ENCODE results near the gene S100A5. TPM values are rescaled to one million over a fixed set of nuclear protein-coding genes. Genes with fewer than 3 reads are reported as not detected.

S100A5 gene
- total RNA-seq, 1 donor from 2014 or later, result 0.47 TPM

DNA sequence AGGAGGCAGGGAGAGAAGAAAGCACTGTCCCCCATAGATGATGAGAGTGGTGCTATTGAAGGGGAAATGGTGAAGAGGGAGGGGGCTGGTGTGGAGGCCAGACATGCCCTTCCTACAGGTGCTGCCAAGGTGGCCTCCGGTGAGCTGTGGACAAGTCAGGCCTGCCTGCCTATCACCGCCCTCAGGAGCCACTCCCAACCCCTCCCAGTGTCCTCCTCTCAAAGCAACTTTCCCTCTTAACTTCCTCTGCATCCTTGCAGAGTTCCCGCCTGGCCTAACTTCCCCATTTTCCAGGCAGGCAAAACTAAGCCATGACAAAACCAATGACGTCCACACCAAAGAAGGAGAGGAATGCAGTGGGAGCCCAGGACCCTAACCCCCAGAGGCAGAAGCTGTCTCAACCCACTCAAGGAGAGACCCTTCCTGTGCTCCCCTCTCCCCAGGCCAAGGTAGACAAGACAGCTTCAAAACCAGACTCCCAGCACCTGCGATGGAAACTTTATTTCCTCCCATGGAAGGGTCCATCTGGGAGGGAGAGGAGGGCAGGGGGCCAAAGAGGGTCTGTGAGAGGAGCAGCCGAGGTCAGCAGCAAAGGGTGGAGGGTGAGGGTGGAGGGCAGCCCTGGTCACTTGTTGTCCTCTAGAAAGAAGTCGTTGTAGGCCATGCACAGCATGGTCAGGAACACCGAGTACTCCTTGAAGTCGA lies 3.9 kb downstream of the S100A5 start:
- no peak for DNase-seq (ENCODE audit: low spot score)
- Mint-ChIP-seq H3K4me3 (ENCODE audit: unreplicated experiment) (no peak overlapping the region), H3K27ac (ENCODE audit: unreplicated experiment) (no peak overlapping the region), H3K9me3 (ENCODE audit: low read depth) (no peaks in the 10 kb centered on the region), H3K36me3 (ENCODE audit: low read depth) (no peaks in the 10 kb centered on the region), H3K27me3 (ENCODE audit: low read depth) (no peaks in the 10 kb centered on the region), H3K4me1 (ENCODE audit: low read depth) (peaks cover 50% of the 10 kb centered on the region)
- TF ChIP-seq, protein P1, sequence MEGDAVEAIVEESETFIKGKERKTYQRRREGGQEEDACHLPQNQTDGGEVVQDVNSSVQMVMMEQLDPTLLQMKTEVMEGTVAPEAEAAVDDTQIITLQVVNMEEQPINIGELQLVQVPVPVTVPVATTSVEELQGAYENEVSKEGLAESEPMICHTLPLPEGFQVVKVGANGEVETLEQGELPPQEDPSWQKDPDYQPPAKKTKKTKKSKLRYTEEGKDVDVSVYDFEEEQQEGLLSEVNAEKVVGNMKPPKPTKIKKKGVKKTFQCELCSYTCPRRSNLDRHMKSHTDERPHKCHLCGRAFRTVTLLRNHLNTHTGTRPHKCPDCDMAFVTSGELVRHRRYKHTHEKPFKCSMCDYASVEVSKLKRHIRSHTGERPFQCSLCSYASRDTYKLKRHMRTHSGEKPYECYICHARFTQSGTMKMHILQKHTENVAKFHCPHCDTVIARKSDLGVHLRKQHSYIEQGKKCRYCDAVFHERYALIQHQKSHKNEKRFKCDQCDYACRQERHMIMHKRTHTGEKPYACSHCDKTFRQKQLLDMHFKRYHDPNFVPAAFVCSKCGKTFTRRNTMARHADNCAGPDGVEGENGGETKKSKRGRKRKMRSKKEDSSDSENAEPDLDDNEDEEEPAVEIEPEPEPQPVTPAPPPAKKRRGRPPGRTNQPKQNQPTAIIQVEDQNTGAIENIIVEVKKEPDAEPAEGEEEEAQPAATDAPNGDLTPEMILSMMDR (IDR thresholded peaks at IDR 0.05), result no peak

DNA sequence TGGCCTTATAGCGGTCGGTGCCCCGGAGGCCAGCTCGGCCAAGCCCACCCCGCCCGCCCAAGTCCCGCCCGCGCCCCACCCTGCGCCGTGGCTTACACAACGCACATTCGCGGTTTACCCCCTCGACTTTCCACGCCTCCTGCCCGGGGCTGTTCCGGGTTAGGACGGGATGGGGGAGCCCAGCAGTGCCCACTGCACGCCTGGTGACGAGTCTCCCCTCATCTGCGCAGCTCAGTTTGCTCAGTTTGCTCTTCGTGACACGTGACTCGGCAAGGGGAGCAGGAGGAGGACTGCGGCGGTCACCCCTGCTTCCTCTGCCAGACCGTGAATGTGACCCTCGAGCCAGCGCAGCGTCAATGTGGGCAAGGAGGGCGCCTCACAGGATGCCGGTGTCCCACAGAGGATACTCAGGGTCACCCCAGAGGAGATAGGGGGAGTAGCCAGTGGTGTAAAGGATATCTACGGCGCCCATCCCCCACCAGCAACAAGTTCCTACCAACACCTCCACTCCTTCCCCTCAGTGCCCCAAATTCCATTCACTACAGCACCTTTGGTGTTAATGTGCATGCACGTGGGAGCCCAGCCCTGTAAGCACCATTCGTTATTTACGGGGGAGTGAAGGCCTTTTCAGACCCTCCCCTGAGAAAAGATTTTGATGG lies 4.6 kb downstream of the S100A5 start:
- Mint-ChIP-seq H3K27ac (ENCODE audit: unreplicated experiment) (no peak overlapping the region), H3K9me3 (ENCODE audit: low read depth) (no peaks in the 10 kb centered on the region), H3K27me3 (ENCODE audit: low read depth) (no peaks in the 10 kb centered on the region), H3K4me1 (ENCODE audit: low read depth) (peaks cover 44% of the 10 kb centered on the region), H3K36me3 (ENCODE audit: low read depth) (no peaks in the 10 kb centered on the region), H3K4me3 (ENCODE audit: unreplicated experiment) (no peak overlapping the region)
- TF ChIP-seq, protein P1 (IDR thresholded peaks at IDR 0.05), result no peak
- DNase-seq (ENCODE audit: low spot score), result no peak

DNA sequence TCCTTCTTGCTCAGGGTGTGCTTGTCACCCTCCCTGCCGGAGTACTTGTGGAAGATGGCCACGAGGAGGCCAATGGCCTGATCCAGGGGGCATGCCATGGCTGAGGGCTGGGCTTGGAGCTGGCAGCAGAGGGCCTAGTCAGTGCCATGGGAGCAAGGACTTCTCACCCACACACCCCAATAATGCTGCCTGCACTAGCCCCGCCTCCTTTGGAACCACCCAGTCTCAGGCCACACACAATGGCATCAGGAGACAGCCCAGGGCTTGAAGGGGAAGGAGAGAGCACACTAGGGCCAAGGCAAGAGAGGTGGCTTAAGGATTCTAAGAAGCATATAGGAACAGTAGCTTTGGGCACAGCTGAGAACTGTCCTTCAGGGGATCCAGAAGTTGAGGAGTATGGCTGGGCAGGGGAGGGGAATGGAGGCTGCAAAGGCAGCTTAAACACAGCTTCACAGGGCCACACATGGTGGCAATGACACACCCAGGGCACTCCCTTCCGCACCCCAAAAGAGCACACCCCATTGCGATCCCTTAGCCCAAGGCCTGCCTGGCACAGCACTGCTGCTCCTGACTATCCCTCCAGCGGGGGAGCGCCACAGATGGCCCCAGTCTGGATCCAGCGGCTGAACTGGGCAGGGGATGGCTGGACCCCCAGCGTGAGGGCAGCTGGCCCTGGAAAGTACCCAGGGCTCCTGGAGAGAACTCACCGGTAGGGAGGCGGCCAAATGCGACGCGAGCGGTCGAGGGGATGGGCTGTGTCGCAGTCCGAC lies 5.3 kb downstream of the S100A5 start, which contains the start of gene S100A6:
TSS of gene S100A6 (minus strand) at position 750 of the 770 bp plus-strand sequence. CDS start at position 98, 652 bp downstream.
- Mint-ChIP-seq H3K27me3 (ENCODE audit: low read depth) (no peaks in the 10 kb centered on the region), H3K36me3 (ENCODE audit: low read depth) (no peaks in the 10 kb centered on the region), H3K4me1 (ENCODE audit: low read depth) (peaks cover 37% of the 10 kb centered on the region), H3K4me3 (ENCODE audit: unreplicated experiment) (no peak within 1 kb of the TSS), H3K9me3 (ENCODE audit: low read depth) (no peaks in the 10 kb centered on the region), H3K27ac (ENCODE audit: unreplicated experiment) (no peak within 1 kb of the TSS)
- DNase-seq (ENCODE audit: low spot score), result no peak
- TF ChIP-seq, protein P1 (IDR thresholded peaks at IDR 0.05), result no peak

DNA sequence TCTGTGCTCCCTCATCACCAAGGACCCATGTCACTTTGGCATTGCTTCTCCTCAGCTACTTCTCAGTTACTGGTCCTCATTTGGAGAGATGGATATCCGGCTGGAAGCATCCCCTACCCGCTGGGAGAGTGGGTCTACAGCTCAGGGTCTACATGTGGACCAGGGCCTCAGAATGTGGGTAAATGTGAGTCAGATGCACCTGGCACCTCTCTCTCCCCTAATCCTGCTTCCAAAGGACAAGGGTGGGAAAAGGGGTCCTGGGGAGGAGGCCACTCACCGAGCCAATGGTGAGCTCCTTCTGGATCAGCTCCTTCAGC lies 5.9 kb downstream of the S100A5 start:
- DNase-seq (ENCODE audit: low spot score), result no peak
- TF ChIP-seq, protein P1 (IDR thresholded peaks at IDR 0.05), result no peak
- Mint-ChIP-seq H3K36me3 (ENCODE audit: low read depth) (no peaks in the 10 kb centered on the region), H3K9me3 (ENCODE audit: low read depth) (no peaks in the 10 kb centered on the region), H3K4me3 (ENCODE audit: unreplicated experiment) (no peak overlapping the region), H3K27ac (ENCODE audit: unreplicated experiment) (no peak overlapping the region), H3K4me1 (ENCODE audit: low read depth) (peaks cover 32% of the 10 kb centered on the region), H3K27me3 (ENCODE audit: low read depth) (no peaks in the 10 kb centered on the region)

DNA sequence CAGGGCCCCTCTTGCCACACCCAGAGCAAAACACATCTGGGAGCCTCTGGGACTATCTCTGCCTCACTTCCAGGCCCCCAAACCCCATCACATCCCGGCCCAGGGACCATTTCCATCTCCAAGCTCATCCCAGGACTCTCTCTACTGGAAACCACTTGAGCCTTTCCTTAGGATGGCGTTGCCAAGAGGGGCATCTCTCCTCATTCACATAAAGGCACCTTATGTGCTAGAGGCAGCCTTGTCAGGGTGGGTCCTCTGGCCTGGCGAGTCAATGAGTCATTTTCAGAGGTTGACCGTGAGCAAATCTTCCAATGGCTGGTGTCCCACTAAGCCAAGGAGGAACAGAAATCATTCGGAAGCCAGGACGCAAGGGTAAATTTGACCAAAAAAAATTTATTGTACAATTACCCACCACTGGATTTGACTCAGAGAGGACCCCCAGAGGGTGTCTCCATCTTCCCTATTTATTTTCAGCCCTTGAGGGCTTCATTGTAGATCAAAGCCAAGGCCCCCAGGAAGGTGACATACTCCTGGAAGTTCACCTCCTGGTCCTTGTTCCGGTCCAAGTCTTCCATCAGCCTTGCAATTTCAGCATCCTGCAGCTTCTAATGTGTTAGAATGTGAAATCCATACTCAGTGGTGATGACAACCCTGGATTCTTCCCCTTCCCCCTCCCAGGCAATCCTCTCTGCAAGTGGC lies 6.4 kb downstream of the S100A5 start:
- Mint-ChIP-seq H3K4me3 (ENCODE audit: unreplicated experiment) (no peak overlapping the region), H3K36me3 (ENCODE audit: low read depth) (no peaks in the 10 kb centered on the region), H3K4me1 (ENCODE audit: low read depth) (peaks cover 30% of the 10 kb centered on the region)

More for the DNA sequence above, 6.4 kb downstream of the S100A5 start:
- Mint-ChIP-seq H3K9me3 (ENCODE audit: low read depth) (no peaks in the 10 kb centered on the region), H3K27me3 (ENCODE audit: low read depth) (no peaks in the 10 kb centered on the region), H3K27ac (ENCODE audit: unreplicated experiment) (peak overlapping the region; percentile 87)
- no peak for DNase-seq (ENCODE audit: low spot score)
- TF ChIP-seq, protein P1 (IDR thresholded peaks at IDR 0.05), result no peak

Data from chondrocyte (in vitro differentiated cells).